Measurements from ENCODE around the gene TBL1Y.

- no peak for TF ChIP-seq HDGF (IDR thresholded peaks at IDR 0.05; ENCODE audit: borderline replicate concordance)
- no peak for TF ChIP-seq FOXM1 (IDR thresholded peaks at IDR 0.05; ENCODE audit: borderline replicate concordance)
- TF ChIP-seq TARDBP (IDR thresholded peaks at IDR 0.05): no peak
- no peak for TF ChIP-seq ELF4 (IDR thresholded peaks at IDR 0.05)
- no peak for TF ChIP-seq SP1 (IDR thresholded peaks at IDR 0.05)
- no peak for TF ChIP-seq BHLHE40 (IDR thresholded peaks at IDR 0.05; ENCODE audit: borderline replicate concordance)
- TF ChIP-seq, protein P1, sequence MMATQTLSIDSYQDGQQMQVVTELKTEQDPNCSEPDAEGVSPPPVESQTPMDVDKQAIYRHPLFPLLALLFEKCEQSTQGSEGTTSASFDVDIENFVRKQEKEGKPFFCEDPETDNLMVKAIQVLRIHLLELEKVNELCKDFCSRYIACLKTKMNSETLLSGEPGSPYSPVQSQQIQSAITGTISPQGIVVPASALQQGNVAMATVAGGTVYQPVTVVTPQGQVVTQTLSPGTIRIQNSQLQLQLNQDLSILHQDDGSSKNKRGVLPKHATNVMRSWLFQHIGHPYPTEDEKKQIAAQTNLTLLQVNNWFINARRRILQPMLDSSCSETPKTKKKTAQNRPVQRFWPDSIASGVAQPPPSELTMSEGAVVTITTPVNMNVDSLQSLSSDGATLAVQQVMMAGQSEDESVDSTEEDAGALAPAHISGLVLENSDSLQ (IDR thresholded peaks at IDR 0.05): no peak
- TF ChIP-seq NFRKB (IDR thresholded peaks at IDR 0.05): no peak
- no peak for TF ChIP-seq SUZ12 (IDR thresholded peaks at IDR 0.05)
- TF ChIP-seq FOXK2 (IDR thresholded peaks at IDR 0.05): no peak
- no peak for TF ChIP-seq CTBP1 (IDR thresholded peaks at IDR 0.05; ENCODE audit: borderline replicate concordance)
Observed at GRCh38 chrY:6907591-6907990, 2.9 kb upstream of the TBL1Y start.
